Measurements from ENCODE around the gene ANAPC13. TPM values are rescaled to one million over a fixed set of nuclear protein-coding genes. Genes with fewer than 3 reads are reported as not detected.

Gene ANAPC13
- total RNA-seq, result 101 and 135 TPM in 2 replicates

GRCh38 chr3:134485718-134486576, at the start of gene ANAPC13, which contains the start of gene CEP63:
ANAPC13 (minus strand) TSS chr3:134485985; CDS start chr3:134482904, 3,081 bp downstream.
CEP63 (plus strand) TSS chr3:134486057; CDS start chr3:134495321, 9,264 bp downstream.

Other genes with a start within 250 kb of the ANAPC13 start
- gene RYK, start 235.1 kb downstream of the ANAPC13 start, total RNA-seq, result 112 and 115 TPM in 2 replicates
- gene AMOTL2, start 111.5 kb downstream of the ANAPC13 start, total RNA-seq, result 96.2 and 160 TPM in 2 replicates
- 20.5 and 20.7 TPM in 2 replicates for gene CEP63, start 72 bp upstream of the ANAPC13 start, total RNA-seq
- gene KY, start 165.0 kb upstream of the ANAPC13 start, total RNA-seq, result 1.2 and 8.0 TPM in 2 replicates

Measured in smooth muscle cell of the umbilical artery (primary cell).